Measurements from ENCODE around the gene C2CD2.

The C2CD2 gene

DNA sequence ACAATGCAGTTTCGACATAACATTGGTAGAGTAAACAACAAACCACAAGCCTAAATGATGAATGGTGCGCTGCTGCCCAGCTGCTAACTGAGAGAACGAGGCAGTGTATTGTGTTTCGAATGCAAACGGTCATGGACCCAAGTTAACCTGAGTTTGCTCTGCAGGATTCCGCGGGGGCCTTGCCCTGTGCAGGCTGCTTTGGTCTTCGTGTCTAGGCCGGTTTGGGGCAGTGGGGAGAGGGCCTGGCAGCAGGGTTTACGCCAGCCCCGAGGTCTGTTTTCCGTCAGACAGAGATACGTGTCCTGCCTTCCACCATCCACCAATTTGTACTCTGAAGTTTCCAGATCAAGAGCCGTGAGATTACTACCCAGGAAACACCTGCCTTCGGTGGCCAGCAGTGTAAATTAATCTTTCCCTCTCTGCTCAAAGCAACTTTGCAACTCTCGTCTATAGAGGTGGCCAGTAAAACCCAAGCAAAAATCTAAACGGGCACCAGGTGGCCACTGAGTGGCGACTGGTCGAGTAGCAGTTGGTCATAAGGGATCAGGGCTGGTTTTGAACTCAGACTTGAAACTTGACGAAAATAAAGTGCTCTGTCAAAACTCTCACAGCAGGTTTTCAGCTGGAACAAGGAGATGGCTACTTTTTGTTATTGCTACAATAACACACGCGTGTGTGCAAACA is 68.3 kb downstream of the C2CD2 start:
- Histone ChIP-seq H3K36me3 (ENCODE audit: insufficient read depth, low read length) (peaks cover 16% of the 10 kb centered on the region; the same call in 1 of the 2 replicates), H3K4me2 (ENCODE audit: low read depth, low read length, poor library complexity, severe bottlenecking) (peak overlapping the region; percentile 44), H2AFZ (ENCODE audit: low read length) (no peak overlapping the region), H3K79me2 (ENCODE audit: insufficient read depth, low read length) (peaks cover 5% of the 10 kb centered on the region; the same call in 1 of the 2 replicates), H3K9me2 (replicated peaks; ENCODE audit: low read depth, low read length) (no peaks in the 10 kb centered on the region), H3K4me3 (ENCODE audit: low read length, poor library complexity, severe bottlenecking) (no peak overlapping the region), H3K9me3 (ENCODE audit: insufficient read depth, low read depth, low read length) (no peaks in the 10 kb centered on the region), H3K4me1 (ENCODE audit: insufficient read depth, low read length, poor library complexity, severe bottlenecking) (peaks cover 40% of the 10 kb centered on the region), H3K27me3 (ENCODE audit: insufficient read depth, low read length, poor library complexity, severe bottlenecking) (no peaks in the 10 kb centered on the region), H3K9ac (ENCODE audit: low read depth, low read length, poor library complexity, severe bottlenecking) (peak overlapping the region; percentile 58), H4K20me1 (ENCODE audit: insufficient read depth, low read length, poor library complexity, severe bottlenecking) (no peaks in the 10 kb centered on the region), H3F3A (ENCODE audit: low read depth) (no peaks in the 10 kb centered on the region)
- TF ChIP-seq, protein P1, sequence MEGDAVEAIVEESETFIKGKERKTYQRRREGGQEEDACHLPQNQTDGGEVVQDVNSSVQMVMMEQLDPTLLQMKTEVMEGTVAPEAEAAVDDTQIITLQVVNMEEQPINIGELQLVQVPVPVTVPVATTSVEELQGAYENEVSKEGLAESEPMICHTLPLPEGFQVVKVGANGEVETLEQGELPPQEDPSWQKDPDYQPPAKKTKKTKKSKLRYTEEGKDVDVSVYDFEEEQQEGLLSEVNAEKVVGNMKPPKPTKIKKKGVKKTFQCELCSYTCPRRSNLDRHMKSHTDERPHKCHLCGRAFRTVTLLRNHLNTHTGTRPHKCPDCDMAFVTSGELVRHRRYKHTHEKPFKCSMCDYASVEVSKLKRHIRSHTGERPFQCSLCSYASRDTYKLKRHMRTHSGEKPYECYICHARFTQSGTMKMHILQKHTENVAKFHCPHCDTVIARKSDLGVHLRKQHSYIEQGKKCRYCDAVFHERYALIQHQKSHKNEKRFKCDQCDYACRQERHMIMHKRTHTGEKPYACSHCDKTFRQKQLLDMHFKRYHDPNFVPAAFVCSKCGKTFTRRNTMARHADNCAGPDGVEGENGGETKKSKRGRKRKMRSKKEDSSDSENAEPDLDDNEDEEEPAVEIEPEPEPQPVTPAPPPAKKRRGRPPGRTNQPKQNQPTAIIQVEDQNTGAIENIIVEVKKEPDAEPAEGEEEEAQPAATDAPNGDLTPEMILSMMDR (conservative IDR thresholded peaks at IDR 0.05; ENCODE audit: low read length), result peak; percentile 47
- no peak for TF ChIP-seq EZH2phosphoT487 (IDR thresholded peaks at IDR 0.05; ENCODE audit: borderline replicate concordance)

DNA sequence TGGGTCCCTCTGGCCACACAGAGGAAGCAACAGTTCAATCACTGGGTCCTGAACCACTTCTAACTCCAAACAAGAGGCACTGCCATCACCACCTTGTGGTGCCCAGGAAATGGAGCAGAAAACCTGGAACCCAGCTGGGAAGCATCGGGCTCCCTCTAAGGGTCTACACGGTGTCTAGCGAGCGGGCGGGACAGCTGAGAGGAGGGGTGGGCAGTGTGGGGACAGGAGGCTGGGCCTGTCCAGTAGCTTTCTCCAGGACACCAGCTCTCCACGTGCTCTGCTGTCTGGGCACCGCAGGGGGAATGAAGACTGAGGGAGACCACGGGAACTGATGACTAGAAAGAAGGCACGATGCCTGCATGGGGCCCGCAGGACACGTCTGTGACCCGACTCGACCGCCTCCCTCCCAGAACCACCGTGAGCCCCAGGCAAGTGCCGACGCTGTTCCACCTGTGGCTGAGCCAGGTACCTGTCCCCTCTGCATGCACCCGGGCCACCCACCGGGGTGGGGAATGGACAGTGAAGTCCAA is 69.3 kb downstream of the C2CD2 start:
- Histone ChIP-seq H3K9ac (ENCODE audit: low read depth, low read length, poor library complexity, severe bottlenecking) (peak overlapping the region; percentile 58), H3K27me3 (ENCODE audit: insufficient read depth, low read length, poor library complexity, severe bottlenecking) (no peaks in the 10 kb centered on the region), H3K9me3 (ENCODE audit: insufficient read depth, low read depth, low read length) (no peaks in the 10 kb centered on the region), H3K9me2 (replicated peaks; ENCODE audit: low read depth, low read length) (no peaks in the 10 kb centered on the region), H4K20me1 (ENCODE audit: insufficient read depth, low read length, poor library complexity, severe bottlenecking) (no peaks in the 10 kb centered on the region), H3K79me2 (ENCODE audit: insufficient read depth, low read length) (peaks cover 12% of the 10 kb centered on the region), H2AFZ (ENCODE audit: low read length) (no peak overlapping the region), H3K4me2 (ENCODE audit: low read depth, low read length, poor library complexity, severe bottlenecking) (no peak overlapping the region), H3K4me3 (ENCODE audit: low read length, poor library complexity, severe bottlenecking) (no peak overlapping the region), H3F3A (ENCODE audit: low read depth) (no peaks in the 10 kb centered on the region), H3K4me1 (ENCODE audit: insufficient read depth, low read length, poor library complexity, severe bottlenecking) (peaks cover 44% of the 10 kb centered on the region), H3K36me3 (ENCODE audit: insufficient read depth, low read length) (peaks cover 16% of the 10 kb centered on the region; the same call in 1 of the 2 replicates)
- TF ChIP-seq, protein P1 (conservative IDR thresholded peaks at IDR 0.05; ENCODE audit: low read length), result no peak
- no peak for TF ChIP-seq EZH2phosphoT487 (IDR thresholded peaks at IDR 0.05; ENCODE audit: borderline replicate concordance)

DNA sequence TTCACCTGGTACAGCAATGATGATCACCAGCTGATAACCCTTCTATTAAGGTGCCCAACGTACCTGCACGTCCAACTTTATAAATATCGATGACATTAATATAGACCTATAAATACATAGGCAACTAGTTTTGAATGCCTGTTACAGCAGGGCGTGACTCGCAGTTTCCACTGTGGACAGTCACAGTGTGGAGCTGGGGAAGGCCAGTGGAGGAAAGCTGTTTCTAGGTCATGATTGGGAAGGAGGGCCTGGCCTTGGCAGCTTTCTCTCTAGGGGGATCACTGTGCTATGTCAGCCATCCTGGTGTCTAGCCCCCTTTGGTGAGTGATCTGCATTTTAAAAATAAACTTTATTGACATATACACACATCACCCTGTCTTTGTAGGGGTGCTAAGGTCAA is 70.2 kb downstream of the C2CD2 start:
- Histone ChIP-seq H3K9me2 (replicated peaks; ENCODE audit: low read depth, low read length) (no peaks in the 10 kb centered on the region), H3K79me2 (ENCODE audit: insufficient read depth, low read length) (peaks cover 15% of the 10 kb centered on the region), H4K20me1 (ENCODE audit: insufficient read depth, low read length, poor library complexity, severe bottlenecking) (no peaks in the 10 kb centered on the region), H3K4me3 (ENCODE audit: low read length, poor library complexity, severe bottlenecking) (no peak overlapping the region), H3K27me3 (ENCODE audit: insufficient read depth, low read length, poor library complexity, severe bottlenecking) (no peaks in the 10 kb centered on the region), H2AFZ (ENCODE audit: low read length) (no peak overlapping the region), H3K4me1 (ENCODE audit: insufficient read depth, low read length, poor library complexity, severe bottlenecking) (peaks cover 44% of the 10 kb centered on the region), H3K9me3 (ENCODE audit: insufficient read depth, low read depth, low read length) (no peaks in the 10 kb centered on the region), H3K9ac (ENCODE audit: low read depth, low read length, poor library complexity, severe bottlenecking) (no peak overlapping the region), H3F3A (ENCODE audit: low read depth) (no peaks in the 10 kb centered on the region), H3K4me2 (ENCODE audit: low read depth, low read length, poor library complexity, severe bottlenecking) (no peak overlapping the region), H3K36me3 (ENCODE audit: insufficient read depth, low read length) (peaks cover 9% of the 10 kb centered on the region; the same call in 1 of the 2 replicates)
- TF ChIP-seq, protein P1 (conservative IDR thresholded peaks at IDR 0.05; ENCODE audit: low read length), result no peak
- TF ChIP-seq EZH2phosphoT487 (IDR thresholded peaks at IDR 0.05; ENCODE audit: borderline replicate concordance), result no peak
